Naive B cell (primary cell): ENCODE measurements around the gene CDHR1. TPM values are rescaled to one million over a fixed set of nuclear protein-coding genes. Genes with fewer than 3 reads are reported as not detected.

Experiments
- ATAC-seq, 2 donors: fragments of 150-1000 bp; cut with Tn5 transposase; 2 replicates each; pipeline ENCODE4 v1.10.0; 2021; ENCODE audit warnings: low read depth in 2 of 2, mild to moderate bottlenecking in 2 of 2, moderate library complexity in 2 of 2
- DNase-seq: peaks from one replicate; pipeline ENCODE4 v3.0.0; 2022
- H3K27ac Mint-ChIP-seq, 6 donors: one replicate each; pipeline ENCODE4 v1.8.0; 2020 to 2022; ENCODE audit warnings: mild to moderate bottlenecking in 6 of 6, mixed read lengths in 6 of 6, moderate library complexity in 5 of 6, inconsistent platforms in 2 of 6
- H3K27me3 Mint-ChIP-seq, 3 donors: one replicate each; pipeline ENCODE4 v1.8.0; 2021 to 2022; ENCODE audit warnings: mixed read lengths in 3 of 3, mild to moderate bottlenecking in 1 of 3
- H3K36me3 Mint-ChIP-seq, 2 donors: one replicate each; pipeline ENCODE4 v1.8.0; 2020 to 2022; ENCODE audit warnings: mixed read lengths in 2 of 2, inconsistent platforms in 1 of 2, mild to moderate bottlenecking in 1 of 2
- H3K4me1 Mint-ChIP-seq, 3 donors: one replicate each; pipeline ENCODE4 v1.8.0; 2020 to 2022; ENCODE audit warnings: mixed read lengths in 3 of 3, inconsistent platforms in 1 of 3, mild to moderate bottlenecking in 1 of 3, moderate library complexity in 1 of 3
- H3K4me3 Mint-ChIP-seq, 8 donors: one replicate each; pipeline ENCODE4 v1.8.0; 2020 to 2022; ENCODE audit warnings: mild to moderate bottlenecking in 8 of 8, mixed read lengths in 8 of 8, moderate library complexity in 8 of 8, inconsistent platforms in 2 of 8
- H3K9me3 Mint-ChIP-seq, 7 donors: one replicate each; pipeline ENCODE4 v1.8.0; 2020 to 2022; ENCODE audit warnings: mixed read lengths in 7 of 7, mild to moderate bottlenecking in 5 of 7, inconsistent platforms in 2 of 7, moderate library complexity in 1 of 7
- polyA plus RNA-seq, 6 donors: library from polyadenylated mRNA; unstranded; fragments of 300-500 nt; fragmentation: Illumina TruSeq; gene quantifications; one replicate each; pipeline ENCODE4 v1.2.3, GENCODE V29; 2021; ENCODE audit warnings: low read depth in 6 of 6

CDHR1 gene
- polyA plus RNA-seq, 6 donors from 2014 or later = 0.08 TPM; not detected in 5

DNA sequence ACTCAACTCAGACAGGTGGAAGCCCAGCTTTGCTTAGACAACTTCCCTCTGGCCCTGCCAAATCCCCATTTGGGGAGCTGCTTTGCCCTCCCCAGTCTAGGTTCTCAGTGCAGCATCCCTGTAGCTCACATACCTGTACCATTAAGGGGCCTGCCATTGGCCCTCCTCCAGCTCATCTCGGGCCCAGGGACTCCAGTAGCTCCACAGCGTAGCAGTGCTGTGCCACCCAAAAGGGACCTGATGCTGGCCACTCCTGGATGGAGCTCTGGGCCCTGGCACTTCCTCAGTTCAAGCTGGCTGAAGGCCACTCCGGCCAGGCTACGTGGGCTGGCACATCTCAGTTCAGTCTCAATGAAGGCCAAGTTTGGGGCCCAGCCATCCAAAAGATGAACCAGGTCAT is 39.6 kb downstream of the CDHR1 start:
- no peak for ATAC-seq
- Mint-ChIP-seq H3K9me3 (peaks cover under 1 to 12% (median 3%) of the 10 kb centered on the region in 7 donors), H3K36me3 (peaks cover 0 to 5% of the 10 kb centered on the region in 2 donors), H3K27ac (no peak overlapping the region), H3K27me3 (peaks cover 19 to 39% (median 28%) of the 10 kb centered on the region in 3 donors), H3K4me3 (no peak overlapping the region), H3K4me1 (no peaks in the 10 kb centered on the region)
- DNase-seq = no peak

GRCh38 chr10:84234479-84234878 is 40.1 kb downstream of the CDHR1 start:
- Mint-ChIP-seq H3K4me1 (no peaks in the 10 kb centered on the region), H3K27me3 (peaks cover 21 to 34% (median 30%) of the 10 kb centered on the region in 3 donors), H3K36me3 (peaks cover 0 to 5% of the 10 kb centered on the region in 2 donors), H3K9me3 (peaks cover 0 to 7% (median under 1%) of the 10 kb centered on the region in 7 donors), H3K4me3 (no peak overlapping the region), H3K27ac (no peak overlapping the region)
- ATAC-seq (no peak), DNase-seq (no peak)

- Mint-ChIP-seq H3K27ac (no peak overlapping the region), H3K9me3 (peaks cover 0 to 6% (median 0%) of the 10 kb centered on the region in 7 donors), H3K27me3 (peaks cover 25 to 30% (median 29%) of the 10 kb centered on the region in 3 donors), H3K4me1 (no peaks in the 10 kb centered on the region), H3K4me3 (no peak overlapping the region), H3K36me3 (peaks cover 0 to 5% of the 10 kb centered on the region in 2 donors)
- DNase-seq = no peak
- ATAC-seq = no peak
Measured at GRCh38 chr10:84235096-84235495, 40.8 kb downstream of the CDHR1 start.

- Mint-ChIP-seq H3K27ac (no peak overlapping the region), H3K4me3 (no peak overlapping the region), H3K36me3 (peaks cover 0 to 5% of the 10 kb centered on the region in 2 donors), H3K27me3 (peaks cover 13 to 32% (median 24%) of the 10 kb centered on the region in 3 donors), H3K9me3 (peaks cover 0 to 6% (median 0%) of the 10 kb centered on the region in 7 donors), H3K4me1 (no peaks in the 10 kb centered on the region)
- ATAC-seq (no peak), DNase-seq (no peak)
Measured at GRCh38 chr10:84236807-84237198, 42.5 kb downstream of the CDHR1 start.

- Mint-ChIP-seq H3K36me3 (peaks cover 0 to 5% of the 10 kb centered on the region in 2 donors), H3K27ac (no peak overlapping the region), H3K4me1 (no peaks in the 10 kb centered on the region), H3K4me3 (no peak overlapping the region), H3K27me3 (peaks cover 13 to 32% (median 24%) of the 10 kb centered on the region in 3 donors), H3K9me3 (peaks cover 0 to 6% (median 0%) of the 10 kb centered on the region in 7 donors)
- ATAC-seq (no peak), DNase-seq (no peak)
Measured at GRCh38 chr10:84237199-84238051, 43.1 kb downstream of the CDHR1 start.

DNA sequence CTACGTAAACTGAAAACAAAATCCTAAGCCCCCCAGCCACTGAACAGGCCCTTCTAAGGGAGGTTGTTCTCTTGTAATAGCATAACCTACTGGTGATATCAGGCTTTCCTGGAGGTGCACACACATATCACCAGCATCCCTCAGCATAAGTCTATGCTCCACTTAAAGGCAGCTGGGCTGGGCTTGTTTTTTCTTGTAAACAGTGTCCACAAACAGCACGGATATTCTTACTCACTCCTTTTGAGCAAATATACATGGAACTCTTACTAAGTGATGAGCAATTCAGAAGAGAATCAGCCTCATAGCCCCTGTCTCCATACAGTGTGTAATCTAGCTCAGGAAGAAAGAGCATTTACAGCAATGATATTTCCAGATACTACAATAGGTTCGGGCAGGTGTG is 44.6 kb downstream of the CDHR1 start:
- Mint-ChIP-seq H3K27me3 (peaks cover 13 to 32% (median 23%) of the 10 kb centered on the region in 3 donors), H3K4me3 (no peak overlapping the region), H3K36me3 (peaks cover 0 to 5% of the 10 kb centered on the region in 2 donors), H3K4me1 (no peaks in the 10 kb centered on the region), H3K9me3 (peaks cover 0 to 5% (median 0%) of the 10 kb centered on the region in 7 donors), H3K27ac (no peak overlapping the region)
- DNase-seq = no peak
- ATAC-seq = no peak

DNA sequence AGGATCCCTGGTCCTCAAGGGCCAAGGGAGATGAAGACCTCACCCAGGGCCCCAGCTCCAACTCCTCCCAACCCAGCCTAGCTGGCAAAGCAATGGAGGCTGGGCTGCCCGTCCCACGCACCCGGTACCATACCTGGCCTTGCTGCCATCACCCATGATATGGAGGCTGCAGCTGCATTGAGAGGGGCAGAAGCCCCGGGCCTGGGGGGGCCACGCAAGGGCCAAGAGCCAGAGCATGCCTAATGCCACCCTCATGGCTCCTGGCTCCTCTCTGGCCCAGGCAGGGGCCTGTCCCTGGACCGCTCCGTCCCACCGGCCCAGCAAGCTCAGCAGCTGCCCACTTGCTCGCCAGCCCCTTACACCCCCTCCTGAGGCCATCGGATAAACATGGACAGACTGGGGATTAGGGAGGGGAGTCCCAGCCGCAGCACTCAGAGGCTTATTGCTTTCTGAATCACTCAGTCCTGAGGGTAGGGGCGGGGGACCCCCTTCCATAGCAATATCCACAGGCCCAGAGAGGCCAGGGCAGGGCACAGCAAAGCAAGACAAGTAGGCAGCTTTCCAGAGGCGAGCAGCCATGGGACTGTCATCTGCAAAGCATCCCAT is 47.0 kb downstream of the CDHR1 start, which contains the start of gene LRIT1:
Gene LRIT1 (minus strand): TSS at position 362 of the 606 bp plus-strand sequence. CDS start 107 bp downstream, at position 255.
- no peak for DNase-seq
- Mint-ChIP-seq H3K27me3 (peaks cover 12 to 38% (median 16%) of the 10 kb centered on the region in 3 donors), H3K36me3 (peaks cover 0 to 5% of the 10 kb centered on the region in 2 donors), H3K9me3 (peaks cover 0 to 5% (median 0%) of the 10 kb centered on the region in 7 donors), H3K4me3 (no peak within 1 kb of the TSS), H3K27ac (no peak within 1 kb of the TSS), H3K4me1 (no peaks in the 10 kb centered on the region)
- ATAC-seq = no peak

DNA sequence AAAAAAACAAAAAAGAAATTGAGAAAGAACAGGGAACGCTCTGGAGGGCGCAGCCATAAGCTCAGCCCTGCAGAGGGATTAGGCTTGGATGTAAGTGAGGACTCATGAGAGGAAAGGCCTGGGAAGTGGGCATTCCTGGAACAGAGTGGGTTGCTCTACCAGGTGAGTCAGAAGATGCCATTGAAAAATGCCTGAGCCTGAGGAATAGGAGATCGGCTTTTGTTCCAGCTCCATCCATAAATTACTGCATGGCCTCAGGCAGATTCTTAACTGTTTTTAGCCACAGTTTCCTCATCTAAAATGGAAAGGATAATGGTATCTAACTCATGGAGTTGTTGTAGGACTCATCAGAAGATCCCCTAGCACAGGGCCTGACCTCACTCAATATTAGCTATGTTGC is 49.4 kb downstream of the CDHR1 start:
- peaks cover 0 to 32% (median 4%) of the 10 kb centered on the region in 3 donors for H3K27me3 Mint-ChIP-seq
- peaks cover 0 to 2% (median 0%) of the 10 kb centered on the region in 7 donors for H3K9me3 Mint-ChIP-seq
- DNase-seq (no peak), ATAC-seq (no peak)
- no peak overlapping the region for H3K27ac Mint-ChIP-seq
- H3K4me1 Mint-ChIP-seq = no peaks in the 10 kb centered on the region
- no peak overlapping the region for H3K4me3 Mint-ChIP-seq
- no peaks in the 10 kb centered on the region for H3K36me3 Mint-ChIP-seq

GRCh38 chr10:84244651-84245270 is 50.4 kb downstream of the CDHR1 start, which contains the start of gene RGR:
TSS of gene RGR (plus strand) at chr10:84245053. CDS start at chr10:84245091, 38 bp downstream.
- Mint-ChIP-seq H3K36me3 (no peaks in the 10 kb centered on the region), H3K27ac (no peak within 1 kb of the TSS), H3K4me1 (no peaks in the 10 kb centered on the region), H3K4me3 (peak within 1 kb of the TSS in 1 of 8 donors; percentile 7), H3K27me3 (peaks cover 0 to 24% (median 0%) of the 10 kb centered on the region in 3 donors), H3K9me3 (peaks cover 0 to 2% (median 0%) of the 10 kb centered on the region in 7 donors)
- DNase-seq (no peak), ATAC-seq (no peak)

- no peaks in the 10 kb centered on the region for H3K4me1 Mint-ChIP-seq
- H3K36me3 Mint-ChIP-seq = peaks cover 0 to 5% of the 10 kb centered on the region in 2 donors
- no peak for ATAC-seq
- no peak overlapping the region for H3K4me3 Mint-ChIP-seq
- DNase-seq = no peak
- peaks cover 0 to 12% (median 5%) of the 10 kb centered on the region in 7 donors for H3K9me3 Mint-ChIP-seq
- peaks cover 0 to 24% (median 4%) of the 10 kb centered on the region in 3 donors for H3K27me3 Mint-ChIP-seq
- H3K27ac Mint-ChIP-seq = no peak overlapping the region
Measured at GRCh38 chr10:84247496-84247895, 53.2 kb downstream of the CDHR1 start.

- H3K4me1 Mint-ChIP-seq = no peaks in the 10 kb centered on the region
- peaks cover 1 to 28% (median 4%) of the 10 kb centered on the region in 3 donors for H3K27me3 Mint-ChIP-seq
- peaks cover 0 to 12% (median 5%) of the 10 kb centered on the region in 7 donors for H3K9me3 Mint-ChIP-seq
- DNase-seq (no peak), ATAC-seq (no peak)
- no peak overlapping the region for H3K27ac Mint-ChIP-seq
- H3K4me3 Mint-ChIP-seq = peak overlapping the region in 1 of 8 donors; percentile 9
- H3K36me3 Mint-ChIP-seq = peaks cover 0 to 6% of the 10 kb centered on the region in 2 donors
Measured at GRCh38 chr10:84248794-84249193, 54.5 kb downstream of the CDHR1 start.

GRCh38 chr10:84254552-84255478 is 60.5 kb downstream of the CDHR1 start:
- Mint-ChIP-seq H3K4me3 (no peak overlapping the region), H3K27me3 (peaks cover 15 to 28% (median 22%) of the 10 kb centered on the region in 3 donors), H3K4me1 (no peaks in the 10 kb centered on the region), H3K27ac (peak overlapping the region in 1 of 6 donors; percentile 49), H3K36me3 (peaks cover 0 to 6% of the 10 kb centered on the region in 2 donors), H3K9me3 (peaks cover 0 to 12% (median 5%) of the 10 kb centered on the region in 7 donors)
- ATAC-seq = no peak
- DNase-seq = no peak
